Ascending aorta (tissue), 2 donors: ENCODE measurements around the gene DOCK6. TPM values are rescaled to one million over a fixed set of nuclear protein-coding genes. Genes with fewer than 3 reads are reported as not detected.

Source experiments
- DNase-seq, 2 donors: peaks; one replicate each; pipeline ENCODE4 v3.0.0-alpha.2; 2019; ENCODE audit warnings: low spot score in 2 of 2
- H3K27ac ChIP-seq, 2 donors: fragments of 200-600 bp; sonication (generic); one replicate each; pipeline ENCODE4 v1.5.1; 2016 to 2017; ENCODE audit warnings: mild to moderate bottlenecking in 1 of 2
- H3K27me3 ChIP-seq: fragments of 200-600 bp; sonication (generic); one replicate; pipeline ENCODE4 v1.5.1; 2017
- H3K36me3 ChIP-seq, 2 donors: fragments of 200-600 bp; sonication (generic); one replicate each; pipeline ENCODE4 v1.5.1; 2016
- H3K4me1 ChIP-seq, 2 donors: fragments of 200-600 bp; sonication (generic); one replicate each; pipeline ENCODE4 v1.5.1; 2016 to 2017; ENCODE audit warnings: mild to moderate bottlenecking in 1 of 2
- H3K4me3 ChIP-seq, 2 donors: fragments of 200-600 bp; sonication (generic); one replicate each; pipeline ENCODE4 v1.5.1; 2016 to 2017; ENCODE audit warnings: mild to moderate bottlenecking in 1 of 2
- H3K9me3 ChIP-seq, 2 donors: fragments of 200-600 bp; sonication (generic); one replicate each; pipeline ENCODE4 v1.5.1; 2016
- intact Hi-C: fragments of 100-400 bp; cut with DNase I; formaldehyde crosslinking; loops from one replicate; pipeline ENCODE4 v1.15.1; 2023
- total RNA-seq: library from RNA; depleted of rRNA; stranded (reverse); fragments of >200 nt; gene quantifications from one replicate; pipeline ENCODE4 v1.1.0, GENCODE V29; 2016
- TF ChIP-seq, protein P1 (sequence below), 3 experiments: fragments of 200-600 bp in 2 of 3; fragments of 450-650 bp in 1 of 3; sonication (generic) in 2 of 3; IDR thresholded peaks; one replicate each; pipeline ENCODE4 v1.5.1; 2016 to 2019; ENCODE audit warnings: antibody characterized with exemption in 3 of 3, mild to moderate bottlenecking in 1 of 3, moderate library complexity in 1 of 3

DOCK6 gene, protein sequence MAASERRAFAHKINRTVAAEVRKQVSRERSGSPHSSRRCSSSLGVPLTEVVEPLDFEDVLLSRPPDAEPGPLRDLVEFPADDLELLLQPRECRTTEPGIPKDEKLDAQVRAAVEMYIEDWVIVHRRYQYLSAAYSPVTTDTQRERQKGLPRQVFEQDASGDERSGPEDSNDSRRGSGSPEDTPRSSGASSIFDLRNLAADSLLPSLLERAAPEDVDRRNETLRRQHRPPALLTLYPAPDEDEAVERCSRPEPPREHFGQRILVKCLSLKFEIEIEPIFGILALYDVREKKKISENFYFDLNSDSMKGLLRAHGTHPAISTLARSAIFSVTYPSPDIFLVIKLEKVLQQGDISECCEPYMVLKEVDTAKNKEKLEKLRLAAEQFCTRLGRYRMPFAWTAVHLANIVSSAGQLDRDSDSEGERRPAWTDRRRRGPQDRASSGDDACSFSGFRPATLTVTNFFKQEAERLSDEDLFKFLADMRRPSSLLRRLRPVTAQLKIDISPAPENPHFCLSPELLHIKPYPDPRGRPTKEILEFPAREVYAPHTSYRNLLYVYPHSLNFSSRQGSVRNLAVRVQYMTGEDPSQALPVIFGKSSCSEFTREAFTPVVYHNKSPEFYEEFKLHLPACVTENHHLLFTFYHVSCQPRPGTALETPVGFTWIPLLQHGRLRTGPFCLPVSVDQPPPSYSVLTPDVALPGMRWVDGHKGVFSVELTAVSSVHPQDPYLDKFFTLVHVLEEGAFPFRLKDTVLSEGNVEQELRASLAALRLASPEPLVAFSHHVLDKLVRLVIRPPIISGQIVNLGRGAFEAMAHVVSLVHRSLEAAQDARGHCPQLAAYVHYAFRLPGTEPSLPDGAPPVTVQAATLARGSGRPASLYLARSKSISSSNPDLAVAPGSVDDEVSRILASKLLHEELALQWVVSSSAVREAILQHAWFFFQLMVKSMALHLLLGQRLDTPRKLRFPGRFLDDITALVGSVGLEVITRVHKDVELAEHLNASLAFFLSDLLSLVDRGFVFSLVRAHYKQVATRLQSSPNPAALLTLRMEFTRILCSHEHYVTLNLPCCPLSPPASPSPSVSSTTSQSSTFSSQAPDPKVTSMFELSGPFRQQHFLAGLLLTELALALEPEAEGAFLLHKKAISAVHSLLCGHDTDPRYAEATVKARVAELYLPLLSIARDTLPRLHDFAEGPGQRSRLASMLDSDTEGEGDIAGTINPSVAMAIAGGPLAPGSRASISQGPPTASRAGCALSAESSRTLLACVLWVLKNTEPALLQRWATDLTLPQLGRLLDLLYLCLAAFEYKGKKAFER (N-terminal part only)
- 140 TPM for total RNA-seq

DNA sequence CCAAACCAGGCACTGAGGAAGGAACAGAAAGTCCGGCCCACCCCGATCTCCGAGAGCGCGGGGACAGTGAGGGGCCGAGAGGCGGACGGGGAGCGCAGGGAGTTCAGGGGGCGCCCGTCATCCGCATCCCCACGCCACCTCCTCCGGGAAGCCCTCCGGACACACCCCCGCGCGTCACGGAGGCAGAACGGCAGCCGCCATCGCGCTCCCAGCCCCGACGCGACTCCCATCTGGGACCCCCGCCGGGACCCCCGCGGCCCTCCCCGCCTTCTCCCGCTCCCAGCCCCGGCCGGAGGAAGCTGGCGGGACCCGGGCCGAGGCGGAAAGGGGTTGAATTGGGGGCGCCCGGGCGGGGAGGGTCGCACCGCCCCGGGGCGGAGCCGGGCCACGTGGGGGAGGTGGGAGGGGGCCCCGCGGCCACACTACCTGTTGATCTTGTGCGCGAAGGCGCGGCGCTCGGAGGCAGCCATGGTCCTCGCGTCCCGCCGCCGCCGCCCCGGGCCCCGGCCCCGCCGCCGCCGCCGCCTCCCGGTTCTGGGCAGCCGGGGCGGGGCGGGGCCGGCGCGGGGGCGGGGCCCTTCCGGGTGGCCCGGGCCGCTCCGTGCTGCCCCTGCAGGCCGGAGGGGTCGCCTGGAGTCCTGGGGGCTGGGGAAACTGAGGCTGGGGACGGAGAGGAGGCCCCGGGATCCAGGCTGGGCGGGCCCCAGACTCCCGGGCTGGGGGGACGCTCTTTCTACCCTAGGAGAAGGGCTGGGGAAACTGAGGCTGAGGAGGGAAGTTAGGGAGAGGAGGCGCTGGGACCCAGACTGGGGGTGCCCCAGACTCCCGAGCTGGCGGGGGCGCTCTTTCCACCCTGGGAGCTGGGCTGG, at the start of gene DOCK6:
Gene DOCK6, minus strand, starts transcription at position 554 of the 869 bp plus-strand sequence. Its CDS starts 84 bp downstream, at position 470.
- Histone ChIP-seq H3K4me3 (peak within 1 kb of the TSS; percentile 72 to 99), H3K4me1 (peaks cover 4% of the 10 kb centered on the region in 2 donors), H3K27ac (peak within 1 kb of the TSS; percentile 71 to 82), H3K9me3 (no peaks in the 10 kb centered on the region), H3K36me3 (no peaks in the 10 kb centered on the region), H3K27me3 (no peaks in the 10 kb centered on the region)
- TF ChIP-seq, protein P1, sequence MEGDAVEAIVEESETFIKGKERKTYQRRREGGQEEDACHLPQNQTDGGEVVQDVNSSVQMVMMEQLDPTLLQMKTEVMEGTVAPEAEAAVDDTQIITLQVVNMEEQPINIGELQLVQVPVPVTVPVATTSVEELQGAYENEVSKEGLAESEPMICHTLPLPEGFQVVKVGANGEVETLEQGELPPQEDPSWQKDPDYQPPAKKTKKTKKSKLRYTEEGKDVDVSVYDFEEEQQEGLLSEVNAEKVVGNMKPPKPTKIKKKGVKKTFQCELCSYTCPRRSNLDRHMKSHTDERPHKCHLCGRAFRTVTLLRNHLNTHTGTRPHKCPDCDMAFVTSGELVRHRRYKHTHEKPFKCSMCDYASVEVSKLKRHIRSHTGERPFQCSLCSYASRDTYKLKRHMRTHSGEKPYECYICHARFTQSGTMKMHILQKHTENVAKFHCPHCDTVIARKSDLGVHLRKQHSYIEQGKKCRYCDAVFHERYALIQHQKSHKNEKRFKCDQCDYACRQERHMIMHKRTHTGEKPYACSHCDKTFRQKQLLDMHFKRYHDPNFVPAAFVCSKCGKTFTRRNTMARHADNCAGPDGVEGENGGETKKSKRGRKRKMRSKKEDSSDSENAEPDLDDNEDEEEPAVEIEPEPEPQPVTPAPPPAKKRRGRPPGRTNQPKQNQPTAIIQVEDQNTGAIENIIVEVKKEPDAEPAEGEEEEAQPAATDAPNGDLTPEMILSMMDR (IDR thresholded peaks at IDR 0.05), result peak; percentile 34 to 57 (median 42)
- DNase-seq, result no peak
- intact Hi-C loops, result no loop called here

DNA sequence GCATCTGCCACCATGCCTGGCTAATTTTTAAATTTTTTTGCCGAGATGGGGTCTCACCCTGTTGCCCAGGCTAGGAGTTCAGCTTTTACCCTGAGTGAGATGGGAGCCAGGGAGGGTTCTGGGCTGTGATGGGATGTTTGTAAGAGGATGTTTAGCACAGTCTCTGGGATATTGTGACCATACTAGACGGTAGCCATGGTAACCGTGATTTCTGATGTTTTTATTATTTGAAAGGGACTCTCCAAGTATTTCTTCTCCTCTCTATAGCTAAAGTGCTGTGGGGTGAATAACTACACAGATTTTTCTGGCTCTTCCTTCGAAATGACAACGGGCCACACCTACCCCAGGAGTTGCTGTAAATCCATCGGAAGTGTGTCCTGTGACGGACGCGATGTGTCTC, 44.0 kb upstream of the DOCK6 start:
- no peak for DNase-seq
- Histone ChIP-seq H3K4me1 (no peaks in the 10 kb centered on the region), H3K4me3 (no peak overlapping the region), H3K27me3 (no peaks in the 10 kb centered on the region), H3K36me3 (no peaks in the 10 kb centered on the region), H3K27ac (no peak overlapping the region), H3K9me3 (no peaks in the 10 kb centered on the region)
- intact Hi-C loops, result no loop called here
- TF ChIP-seq, protein P1 (IDR thresholded peaks at IDR 0.05), result no peak

DNA sequence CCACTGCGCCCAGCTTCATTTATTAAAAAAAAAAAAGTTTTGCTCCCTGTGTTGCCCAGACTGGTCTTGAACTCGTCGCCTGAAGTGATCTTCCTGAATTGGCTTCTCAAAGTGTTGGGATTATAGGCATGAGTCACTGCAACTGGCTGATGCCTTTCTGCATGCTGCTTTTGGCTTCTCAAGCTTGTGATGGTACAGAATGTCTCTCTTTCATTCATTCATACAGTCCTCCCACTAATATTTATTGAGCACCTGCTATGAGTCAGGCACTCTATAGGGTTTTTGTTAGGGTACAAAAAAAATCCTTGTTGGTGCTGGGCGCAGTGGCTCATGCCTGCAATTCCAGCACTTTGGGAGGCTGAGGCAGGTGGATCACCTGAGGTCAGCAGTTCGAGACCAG, 42.6 kb upstream of the DOCK6 start:
- no peaks in the 10 kb centered on the region for H3K9me3 ChIP-seq
- no peaks in the 10 kb centered on the region for H3K36me3 ChIP-seq
- no peak overlapping the region for H3K4me3 ChIP-seq
- no peaks in the 10 kb centered on the region for H3K4me1 ChIP-seq
- TF ChIP-seq, protein P1 (IDR thresholded peaks at IDR 0.05), result no peak
- intact Hi-C loops, result no loop called here
- no peaks in the 10 kb centered on the region for H3K27me3 ChIP-seq
- no peak overlapping the region for H3K27ac ChIP-seq
- no peak for DNase-seq

DNA sequence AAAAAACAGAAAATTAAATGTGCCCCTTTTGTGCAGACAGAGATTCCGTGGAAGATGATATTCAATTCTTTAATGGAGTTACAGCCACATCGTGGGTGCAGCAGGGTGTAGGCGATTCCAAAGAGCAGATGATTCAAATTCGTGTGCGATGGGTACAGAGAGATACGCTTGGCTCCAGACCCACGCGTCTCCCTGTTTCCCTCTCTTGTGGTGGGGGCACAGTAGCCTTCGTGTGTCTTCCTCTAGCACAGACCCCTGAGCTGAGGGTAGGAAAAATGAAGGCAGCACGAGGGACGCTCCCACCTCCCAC, 38.4 kb upstream of the DOCK6 start:
- no peaks in the 10 kb centered on the region for H3K36me3 ChIP-seq
- no peak for DNase-seq
- intact Hi-C loops, result no loop called here
- TF ChIP-seq, protein P1 (IDR thresholded peaks at IDR 0.05), result no peak
- peaks cover 0 to 3% of the 10 kb centered on the region in 2 donors for H3K4me1 ChIP-seq
- no peaks in the 10 kb centered on the region for H3K9me3 ChIP-seq
- H3K27me3 ChIP-seq, result no peaks in the 10 kb centered on the region
- no peak overlapping the region for H3K4me3 ChIP-seq
- H3K27ac ChIP-seq, result no peak overlapping the region
